HG03097 (cell line): ENCODE results near the gene SLC47A2.
"Not testable (repeated sequence)": the region's sequence is repeated elsewhere in the genome, so short reads cannot be mapped to it uniquely, and the experiment has no call there.

Experiments used
- ATAC-seq: cut with Tn5 transposase; IDR thresholded peaks from one replicate; pipeline ENCODE4 v1.9.1; 2021; ENCODE audit not compliant: unreplicated experiment, low FRiP score

SLC47A2 gene

DNA sequence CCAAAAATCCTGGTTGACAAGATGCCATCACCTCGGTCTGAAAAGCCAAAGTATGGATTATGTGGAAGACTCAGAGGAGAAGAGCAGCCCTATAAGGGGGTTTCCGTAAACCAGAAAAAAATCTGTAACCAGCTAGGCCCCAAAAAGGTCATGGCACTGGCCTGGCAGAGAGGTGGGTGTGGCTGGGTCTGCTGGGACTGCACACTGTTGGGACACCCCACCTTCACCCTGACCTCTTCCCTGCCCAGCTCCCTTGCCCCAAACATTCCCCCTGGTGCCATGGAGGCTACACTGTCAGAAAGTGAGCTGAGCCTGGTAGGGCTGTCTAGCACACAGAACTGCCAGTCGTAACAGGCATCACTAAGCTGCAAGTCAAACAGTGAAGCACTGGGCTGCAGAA, 6.5 kb downstream of the SLC47A2 start:
- no peak for ATAC-seq

DNA sequence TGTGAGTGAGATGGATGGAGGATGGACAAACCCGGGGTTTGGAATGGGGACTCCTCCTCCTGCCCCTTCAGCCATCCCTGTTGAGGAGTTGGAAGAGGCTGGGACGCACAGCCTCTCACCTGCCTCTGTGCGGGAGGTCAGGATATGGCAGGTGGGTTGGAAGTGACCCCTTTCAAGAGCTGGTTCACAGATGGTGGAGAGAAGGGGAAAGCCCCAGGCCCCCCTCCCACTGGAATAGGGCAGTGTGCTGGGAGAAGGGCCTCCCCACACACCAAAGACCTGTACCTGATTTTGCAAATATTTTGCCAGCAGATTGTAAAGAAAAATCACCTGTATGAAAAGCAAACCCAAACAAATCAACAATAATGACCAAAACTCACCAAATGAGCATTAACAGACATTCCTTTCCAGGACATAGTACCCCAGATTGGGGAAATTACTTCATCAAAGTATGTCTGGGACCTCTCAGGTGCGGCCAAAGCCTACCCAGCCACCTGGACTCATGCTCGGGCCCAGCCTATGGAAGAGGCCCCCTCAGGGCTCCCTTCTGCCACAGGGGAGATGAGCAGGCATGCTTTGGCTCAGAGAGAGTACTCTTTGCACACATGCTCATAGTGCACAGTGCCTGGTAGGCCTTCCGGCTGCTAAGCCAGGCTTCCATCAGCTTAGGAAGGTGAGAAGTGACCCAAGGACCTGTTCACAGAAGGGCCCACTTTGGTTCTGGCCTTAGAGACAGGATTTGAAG, 7.8 kb downstream of the SLC47A2 start:
- ATAC-seq: no peak

DNA sequence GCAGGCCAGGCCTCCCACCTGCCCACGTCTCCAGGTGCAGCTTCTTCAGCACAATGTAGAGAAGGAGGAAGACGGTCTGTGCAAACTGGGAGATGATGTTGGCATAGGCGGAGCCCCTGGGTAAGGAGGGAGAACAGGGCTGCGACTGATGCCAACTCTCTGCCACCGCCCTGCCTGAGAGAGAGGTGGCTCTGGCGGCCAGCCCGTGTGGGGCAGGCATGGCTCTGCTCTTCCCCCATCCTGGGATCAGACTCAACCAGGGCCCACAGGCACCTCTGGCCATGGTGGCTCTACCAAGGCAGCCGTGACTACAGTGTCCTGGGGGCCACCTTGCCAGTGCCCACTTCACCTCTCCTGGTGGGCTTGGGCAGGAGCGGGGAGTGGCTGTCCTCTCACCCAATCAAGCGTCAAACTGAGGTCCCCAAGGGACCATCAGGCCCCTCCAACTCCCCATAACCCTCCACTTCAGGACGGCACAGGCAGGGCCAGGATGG, 8.6 kb downstream of the SLC47A2 start:
- no peak for ATAC-seq

DNA sequence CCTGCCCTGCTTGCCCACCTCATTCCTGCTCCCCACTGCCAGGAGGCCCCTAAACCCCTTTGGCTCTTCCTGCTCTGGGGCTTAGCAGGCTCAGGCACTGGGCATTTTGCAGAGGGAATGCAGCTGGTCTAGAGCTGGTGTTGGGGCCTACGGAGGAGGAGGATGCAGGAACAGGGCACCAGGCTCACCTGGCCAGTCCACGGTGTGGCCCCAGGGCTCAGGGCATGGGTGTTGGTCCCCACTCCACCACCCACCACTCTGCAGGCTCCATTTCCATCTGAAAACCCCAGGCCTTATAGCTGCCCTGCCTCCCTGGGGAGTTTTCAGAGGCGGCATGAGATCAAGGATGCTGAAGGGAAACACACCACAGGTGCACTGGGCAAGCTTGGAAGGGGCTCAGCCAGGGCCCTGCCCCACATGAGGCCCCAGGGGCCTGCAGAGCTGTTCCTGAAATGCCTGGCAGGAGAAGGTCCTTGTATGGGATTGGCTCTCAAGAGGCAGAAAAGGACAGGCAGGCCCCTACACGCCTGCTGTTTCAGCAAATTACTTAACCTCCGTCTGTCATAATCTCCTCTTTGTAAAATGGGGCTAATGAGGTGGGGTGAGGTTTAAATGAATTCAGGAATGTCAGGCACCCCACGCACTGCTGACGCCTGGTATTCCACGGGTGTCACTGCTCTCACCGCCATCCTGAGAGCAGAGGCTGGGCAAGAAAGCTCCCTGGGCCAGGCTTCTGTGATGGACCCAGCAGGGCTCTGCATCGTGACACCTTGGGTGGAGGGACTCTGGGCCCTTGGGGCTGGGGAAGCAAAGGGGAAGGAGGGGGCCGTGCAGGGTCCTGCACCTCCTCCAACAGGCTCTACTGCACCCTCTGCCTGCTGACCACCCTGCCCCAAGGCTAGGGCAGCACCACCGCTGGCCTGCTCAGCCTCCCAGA, 9.3 kb downstream of the SLC47A2 start:
- no peak for ATAC-seq

DNA sequence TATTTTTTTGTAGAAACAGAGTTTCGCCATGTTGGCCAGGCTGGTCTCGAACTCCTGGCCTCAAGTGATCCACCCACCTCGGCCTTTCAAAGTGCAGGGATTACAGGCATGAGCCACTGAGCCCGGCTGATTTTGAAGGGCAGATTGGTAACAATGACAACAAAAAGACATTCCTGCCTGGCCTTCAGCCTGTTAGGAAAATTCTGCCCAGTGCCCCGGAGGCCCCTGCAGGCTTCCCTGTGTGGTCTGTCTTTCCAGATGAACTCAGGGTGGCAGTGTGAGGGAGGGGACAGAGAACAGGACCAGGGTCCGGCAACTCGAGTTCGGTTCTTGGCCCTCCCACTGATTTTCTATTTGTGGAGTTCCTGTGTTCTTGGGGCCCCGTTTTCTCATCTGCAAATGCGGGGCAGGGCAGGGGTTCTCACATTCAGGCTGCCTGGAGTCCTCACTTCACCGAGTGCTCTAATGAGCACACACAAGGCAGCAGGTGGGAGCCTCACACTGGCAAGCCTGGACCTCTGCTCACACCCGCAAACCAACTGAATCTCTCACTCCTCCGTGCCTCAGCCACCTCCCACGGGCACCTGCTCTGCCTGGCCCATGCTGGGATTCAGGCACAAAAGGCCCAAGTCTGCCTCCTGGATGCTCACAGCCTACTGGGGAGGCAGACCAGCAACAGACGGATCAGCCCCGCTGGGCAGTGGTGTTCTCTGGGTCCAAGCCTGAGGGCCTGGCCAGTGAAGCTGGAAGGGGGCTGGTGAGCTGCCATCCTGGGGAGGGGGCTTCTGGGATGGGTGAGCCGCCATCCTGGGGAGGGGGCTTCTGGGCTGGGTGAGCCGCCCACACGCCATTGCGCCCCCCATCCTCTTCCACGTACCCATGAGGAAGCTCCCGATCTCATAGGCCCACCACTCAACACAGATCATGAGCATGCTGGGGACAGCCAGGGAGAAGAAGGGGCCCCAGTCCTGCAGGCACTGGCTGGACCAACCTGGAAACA, 10.3 kb downstream of the SLC47A2 start:
- no peak for ATAC-seq

DNA sequence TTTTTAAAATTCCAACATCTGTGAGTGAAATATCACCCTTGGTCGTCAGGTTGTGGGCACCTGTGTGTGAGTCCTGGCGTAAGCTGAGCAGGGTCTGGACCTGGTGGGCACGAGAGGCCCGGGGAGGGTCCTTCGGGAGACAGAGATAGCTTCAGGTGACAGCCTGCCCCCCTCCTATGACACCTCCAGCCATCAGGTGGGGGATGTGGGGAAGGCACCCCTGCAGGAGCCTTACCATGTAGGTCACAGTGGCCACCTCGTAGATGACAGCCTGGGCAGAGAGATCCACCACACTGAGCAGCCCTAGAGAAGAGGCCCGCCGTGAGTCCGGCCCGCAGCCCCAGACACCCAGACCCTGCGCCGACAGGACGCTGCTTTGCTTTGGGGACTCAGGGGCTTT, 11.2 kb downstream of the SLC47A2 start:
- no peak for ATAC-seq

DNA sequence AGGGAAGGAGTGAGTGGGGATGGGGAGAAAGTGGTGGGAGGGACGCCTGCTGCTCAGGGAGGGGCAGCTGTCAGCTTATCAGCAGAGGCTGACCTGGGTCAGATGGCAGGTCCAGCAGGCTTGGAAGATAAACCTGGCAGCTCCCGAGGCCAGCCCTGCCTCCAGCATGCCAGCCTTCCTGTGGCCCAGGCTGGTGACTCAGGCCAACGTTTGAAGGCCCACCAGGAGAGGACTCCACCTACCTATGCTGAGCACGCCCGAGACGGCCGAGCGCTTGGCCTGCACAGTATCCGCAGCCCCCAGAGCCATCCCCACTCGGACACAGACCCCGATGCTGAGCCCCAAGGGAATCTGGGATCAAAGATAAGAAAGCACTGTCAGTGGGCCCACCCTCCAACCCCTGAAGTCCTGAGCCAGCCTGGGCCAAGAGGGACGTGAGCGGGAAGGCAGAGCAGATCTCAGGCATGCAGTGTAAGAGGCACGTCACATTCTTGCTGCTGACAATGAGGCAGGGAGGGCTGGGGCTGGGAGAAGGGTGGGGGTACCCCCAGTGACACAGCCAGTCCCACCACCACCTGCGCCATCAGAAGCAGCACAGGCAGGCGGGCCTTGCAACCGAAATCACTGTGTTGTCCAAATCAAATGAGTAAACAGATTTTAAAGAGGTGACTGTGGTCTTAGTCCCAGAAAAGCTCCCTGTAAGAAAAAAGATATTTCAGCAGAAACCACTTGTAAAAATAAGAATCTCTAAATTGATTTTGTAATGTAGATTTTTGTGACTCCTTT, 12.4 kb downstream of the SLC47A2 start:
- ATAC-seq: no peak

DNA sequence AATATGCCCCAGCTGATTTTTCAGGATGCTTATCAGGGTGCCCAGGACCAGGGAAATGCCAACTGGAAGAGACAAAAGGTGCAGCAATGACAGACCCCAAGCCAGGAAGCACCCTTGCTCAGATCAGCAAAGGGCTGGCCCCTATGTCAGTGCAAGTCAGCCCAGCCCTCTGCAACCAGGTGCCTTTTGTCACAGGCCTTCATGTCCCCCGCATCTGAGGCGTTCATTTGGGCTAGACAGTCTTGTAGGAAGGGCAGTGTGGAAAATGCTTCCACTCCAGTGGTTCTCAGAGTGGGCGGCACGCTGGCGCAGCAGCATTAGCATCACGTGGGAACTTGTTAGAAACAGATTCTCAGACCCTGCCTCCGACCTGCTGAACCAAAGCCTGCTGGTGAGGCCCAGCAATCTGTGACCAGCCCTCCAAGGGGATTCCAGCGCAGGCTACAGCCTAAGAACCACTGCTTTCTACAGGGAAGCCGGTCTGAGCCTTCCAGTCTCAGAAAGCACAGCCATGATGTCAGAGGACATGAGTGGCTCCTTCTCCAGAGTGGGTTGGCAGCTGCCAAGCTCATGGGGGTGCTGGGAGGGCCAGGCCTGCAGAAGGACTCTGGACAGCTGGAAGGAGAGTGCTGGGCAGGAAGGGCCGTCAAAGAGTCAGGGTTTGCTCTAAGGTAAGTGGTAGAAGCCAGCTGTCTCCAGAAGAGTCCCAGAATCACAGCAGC, 13.1 kb downstream of the SLC47A2 start:
- no peak for ATAC-seq

DNA sequence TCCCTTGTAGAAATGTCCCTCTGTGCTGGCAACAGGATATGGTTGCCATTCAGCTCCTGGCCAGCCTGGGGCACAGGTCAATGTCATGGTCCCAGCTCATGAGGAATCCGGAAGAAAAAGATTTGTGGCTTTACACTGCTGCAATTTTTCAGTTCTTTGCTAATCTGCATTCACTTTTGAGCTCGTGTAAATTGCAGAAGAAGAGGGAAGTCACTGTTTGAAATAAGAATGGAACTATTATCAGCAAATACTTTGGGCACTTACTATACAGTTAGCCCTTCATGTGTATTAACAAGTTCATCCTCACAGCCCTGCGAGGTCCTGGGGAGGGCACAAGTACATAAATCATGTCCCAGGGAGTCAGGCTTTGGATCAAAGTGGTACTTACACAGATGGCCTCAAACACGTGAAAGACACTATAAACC, 14.2 kb downstream of the SLC47A2 start:
- no peak for ATAC-seq

DNA sequence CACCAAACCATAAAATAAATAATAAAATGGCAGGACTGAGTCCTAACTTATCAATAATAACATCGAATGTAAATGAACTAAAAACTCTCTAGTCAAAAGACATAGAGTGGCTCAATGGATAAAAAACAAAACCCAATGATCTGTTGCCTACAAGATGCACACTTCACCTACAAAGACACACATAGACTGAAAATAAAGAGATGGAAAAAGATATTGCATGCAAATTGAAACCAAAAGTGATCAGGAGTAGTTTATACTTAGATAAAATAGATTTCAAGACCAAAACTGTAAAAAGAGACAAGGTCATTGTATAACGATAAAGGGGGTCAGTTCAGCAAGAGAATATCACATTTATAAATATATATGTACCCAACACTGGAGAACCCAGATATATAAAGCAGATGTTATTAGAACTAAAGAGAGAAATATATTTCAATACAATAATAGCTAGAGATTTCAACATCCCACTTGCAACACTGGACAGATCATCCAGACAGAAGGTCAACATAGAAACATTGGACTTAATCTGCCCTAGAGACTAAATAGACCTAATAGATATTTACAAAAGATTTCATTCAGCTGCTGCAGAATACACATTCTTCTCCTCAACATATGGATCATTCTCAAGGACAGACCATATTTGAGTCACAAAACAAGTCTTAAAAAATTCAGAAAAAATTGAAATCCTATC, 29.8 kb downstream of the SLC47A2 start:
- no peak for ATAC-seq

DNA sequence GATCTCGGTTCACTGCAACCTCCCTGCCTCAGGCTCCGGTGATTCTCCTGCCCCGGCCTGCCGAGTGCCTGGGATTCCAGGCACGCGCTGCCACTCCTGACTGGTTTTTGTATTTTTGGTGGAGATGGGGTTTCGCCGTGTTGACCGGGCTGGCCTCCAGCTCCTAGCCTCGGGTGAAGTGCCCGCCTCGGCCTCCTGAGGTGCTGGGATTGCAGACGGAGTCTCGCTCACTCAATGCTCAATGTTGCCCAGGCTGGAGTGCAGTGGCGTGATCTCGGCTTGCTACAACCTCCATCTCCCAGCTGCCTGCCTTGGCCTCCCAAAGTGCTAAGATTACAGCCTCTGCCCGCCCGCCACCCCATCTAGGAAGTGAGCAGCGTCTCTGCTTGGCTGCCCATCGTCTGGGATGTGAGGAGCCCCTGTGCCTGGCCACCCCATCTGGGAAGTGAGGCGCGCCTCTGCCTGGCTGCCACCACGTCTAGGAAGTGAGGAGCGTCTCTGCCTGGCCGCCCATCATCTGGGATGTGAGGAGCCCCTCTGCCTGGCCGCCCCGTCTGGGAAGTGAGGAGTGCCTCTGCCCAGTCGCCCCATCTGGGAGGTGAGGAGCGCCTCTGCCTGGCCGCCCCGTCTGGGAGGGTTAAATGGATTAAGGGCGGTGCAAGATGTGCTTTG, 31.3 kb downstream of the SLC47A2 start:
- ATAC-seq: not testable (repeated sequence)

DNA sequence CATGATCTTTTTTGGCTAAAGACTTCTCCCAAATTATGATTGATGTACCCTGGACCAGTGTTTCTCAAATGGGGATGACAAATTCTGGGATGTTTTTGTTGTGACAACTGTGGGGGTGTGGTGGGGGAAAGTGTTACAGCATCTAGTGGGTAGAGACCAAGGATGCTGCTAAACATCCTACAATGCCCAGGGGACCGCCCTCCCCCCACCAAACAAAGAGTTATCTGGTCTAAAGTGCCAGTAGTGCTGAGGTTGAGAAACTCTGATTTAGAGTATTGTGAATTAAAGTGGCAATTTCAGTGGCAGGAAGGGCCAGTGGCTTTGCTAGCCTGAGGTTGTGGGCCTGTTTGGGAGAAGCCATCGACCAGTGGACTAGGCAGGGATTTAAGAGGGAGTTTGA, 33.3 kb downstream of the SLC47A2 start:
- ATAC-seq: no peak

DNA sequence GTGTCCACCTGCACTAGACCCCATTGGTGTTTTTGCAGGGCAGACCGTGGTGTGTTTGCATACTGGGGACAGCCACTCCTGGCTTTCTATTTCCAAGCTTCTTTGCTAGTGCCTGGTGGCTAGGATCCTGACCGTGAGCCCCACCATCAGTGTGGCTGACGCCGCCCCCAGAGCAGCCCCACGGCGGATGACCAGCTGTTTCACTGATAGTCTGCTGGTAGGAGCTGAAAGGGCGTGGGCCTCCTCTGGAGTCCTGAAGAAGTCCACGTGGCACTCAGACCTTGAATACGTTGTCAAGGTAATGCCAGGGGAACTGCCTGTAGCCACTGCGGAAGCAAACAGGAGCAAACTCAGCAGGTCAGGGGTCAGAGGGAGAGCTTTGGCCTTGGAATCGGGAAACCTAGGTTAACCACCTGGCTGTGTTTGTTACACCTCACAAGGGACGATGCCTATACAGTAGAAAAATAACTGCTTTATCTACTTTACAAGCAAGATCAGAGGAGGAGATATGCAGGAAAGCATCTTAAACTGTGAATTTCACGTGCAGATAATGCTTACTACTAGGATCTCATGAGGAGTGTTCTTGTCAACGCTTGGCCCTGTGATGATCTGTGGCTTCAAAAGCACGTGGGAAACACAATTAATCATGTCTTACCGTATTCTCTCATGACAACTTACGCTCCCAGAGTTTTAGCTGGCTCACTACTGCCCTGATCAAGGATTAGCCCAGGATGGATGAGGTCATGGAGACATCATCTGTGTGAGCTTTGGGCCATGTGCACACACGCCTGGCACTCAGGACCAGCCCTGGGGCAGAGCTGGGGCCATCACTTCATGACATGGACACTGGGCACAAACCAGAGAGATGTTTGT, 37.6 kb downstream of the SLC47A2 start:
- no peak for ATAC-seq

DNA sequence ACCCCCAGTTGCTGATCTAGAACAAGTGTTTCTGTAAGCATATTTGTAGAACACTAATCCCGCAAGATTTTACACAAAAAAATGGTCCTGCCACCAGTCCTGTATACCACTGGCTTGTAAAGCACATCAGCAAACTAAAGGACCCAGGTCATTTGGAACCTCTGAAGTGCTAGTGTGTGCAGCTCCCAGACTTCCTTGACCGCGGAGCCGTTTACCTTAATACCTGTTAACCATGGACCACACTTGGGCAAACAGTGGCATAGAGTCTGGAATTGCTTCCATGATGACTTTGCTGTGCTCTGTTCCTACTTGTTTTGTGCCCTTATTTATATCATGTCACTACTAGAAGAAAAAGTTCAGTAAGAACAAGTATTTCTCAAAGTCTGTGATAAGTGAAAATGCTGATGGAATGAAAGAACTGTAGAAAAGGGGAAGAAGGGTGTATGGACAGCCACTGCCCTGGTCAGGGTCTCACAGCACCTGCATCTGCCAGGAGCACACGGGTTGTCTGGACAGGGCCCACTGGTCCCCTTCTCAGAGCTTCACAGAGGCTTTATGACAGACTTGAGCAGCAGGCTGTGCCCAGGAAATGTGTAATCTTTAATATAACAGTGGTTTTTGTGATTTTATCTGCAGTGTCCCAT, 38.5 kb downstream of the SLC47A2 start:
- no peak for ATAC-seq

DNA sequence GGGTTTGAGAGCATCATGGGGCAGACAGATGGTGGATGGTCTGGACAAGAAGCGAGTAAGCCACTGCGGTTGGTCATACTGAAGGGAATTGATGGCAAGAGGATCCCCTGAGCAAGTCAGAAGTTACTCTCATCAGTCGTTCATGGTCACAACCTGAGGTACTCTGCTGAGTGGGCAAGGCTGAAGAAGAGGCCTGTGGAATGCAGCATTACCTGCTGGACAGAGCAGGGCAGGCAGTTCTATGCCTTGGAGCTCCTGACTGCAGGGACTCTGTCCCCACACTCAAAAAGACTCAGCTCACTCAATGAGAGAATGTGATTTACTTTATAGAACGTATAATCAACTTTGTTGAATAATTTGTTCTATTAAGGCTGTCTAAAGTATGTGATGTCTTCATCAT, 39.5 kb downstream of the SLC47A2 start:
- ATAC-seq: no peak

DNA sequence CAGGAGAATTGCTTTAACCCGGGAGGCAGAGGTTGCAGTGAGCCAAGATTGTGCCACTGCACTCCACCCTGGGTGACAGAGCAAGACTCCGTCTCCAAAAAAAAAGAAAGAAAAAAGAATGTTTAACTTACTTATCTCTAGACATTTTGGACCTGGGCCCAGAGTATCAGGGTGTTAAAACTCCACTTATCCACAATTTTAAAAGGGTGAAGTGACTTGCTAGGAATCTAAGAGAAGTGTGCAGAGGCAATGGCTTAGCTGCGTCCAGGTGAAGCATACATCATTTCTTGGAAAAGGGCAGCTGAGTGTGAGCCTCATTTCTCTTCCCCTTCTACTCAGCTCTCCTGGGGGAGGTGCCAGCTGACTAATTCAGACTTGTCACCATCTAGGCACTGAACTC, 42.8 kb downstream of the SLC47A2 start:
- ATAC-seq: no peak
